ENCODE data around the gene ACOT2.
"Not testable (repeated sequence)": the region's sequence is repeated elsewhere in the genome, so short reads cannot be mapped to it uniquely, and the experiment has no call there.

The ACOT2 gene, protein sequence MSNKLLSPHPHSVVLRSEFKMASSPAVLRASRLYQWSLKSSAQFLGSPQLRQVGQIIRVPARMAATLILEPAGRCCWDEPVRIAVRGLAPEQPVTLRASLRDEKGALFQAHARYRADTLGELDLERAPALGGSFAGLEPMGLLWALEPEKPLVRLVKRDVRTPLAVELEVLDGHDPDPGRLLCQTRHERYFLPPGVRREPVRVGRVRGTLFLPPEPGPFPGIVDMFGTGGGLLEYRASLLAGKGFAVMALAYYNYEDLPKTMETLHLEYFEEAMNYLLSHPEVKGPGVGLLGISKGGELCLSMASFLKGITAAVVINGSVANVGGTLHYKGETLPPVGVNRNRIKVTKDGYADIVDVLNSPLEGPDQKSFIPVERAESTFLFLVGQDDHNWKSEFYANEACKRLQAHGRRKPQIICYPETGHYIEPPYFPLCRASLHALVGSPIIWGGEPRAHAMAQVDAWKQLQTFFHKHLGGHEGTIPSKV

GRCh38 chr14:73569185-73569958 lies at the start of gene ACOT2:
Gene ACOT2 (plus strand): TSS chr14:73569213. CDS start chr14:73569241, 28 bp downstream.
- peak; percentile 71 for DNase-seq

DNA sequence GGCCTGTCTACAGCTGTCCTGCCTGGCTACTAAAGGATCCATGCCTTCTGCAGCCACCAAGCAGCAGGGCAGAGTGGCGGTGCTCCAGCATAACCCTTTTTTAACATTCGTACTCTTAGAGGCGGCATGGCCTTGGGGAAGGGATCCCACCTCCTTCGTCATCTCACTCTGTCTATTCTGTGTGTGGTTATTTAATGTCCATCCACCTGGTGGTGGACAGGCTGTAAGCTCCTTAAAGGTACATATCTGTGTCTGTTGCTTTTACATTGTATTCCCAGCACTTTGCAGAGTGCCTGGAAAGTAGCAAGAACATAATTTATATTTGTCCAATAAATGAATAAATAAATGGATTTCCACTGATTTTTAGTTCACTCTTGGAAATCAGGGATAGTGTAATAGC lies 47.8 kb upstream of the ACOT2 start:
- no peak for DNase-seq

DNA sequence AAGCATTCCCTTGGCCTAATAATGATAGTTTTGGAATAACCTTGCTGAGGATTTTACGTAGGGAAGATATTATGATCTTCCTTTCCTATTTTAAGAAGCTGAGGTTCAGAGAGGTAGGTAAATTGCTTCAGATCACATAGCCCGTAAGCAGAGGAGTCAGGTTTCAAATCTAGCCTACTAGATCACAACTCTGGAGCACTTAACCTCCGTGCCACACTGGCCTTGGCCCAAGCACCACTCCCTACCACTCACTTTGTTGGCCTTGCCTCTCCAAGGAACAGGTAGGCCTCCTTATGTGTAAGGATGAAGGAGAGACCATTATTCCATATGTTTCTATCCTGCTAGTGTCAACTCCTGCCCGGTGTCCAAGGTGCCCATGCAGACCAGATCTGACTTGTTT lies 44.5 kb upstream of the ACOT2 start:
- DNase-seq: no peak

DNA sequence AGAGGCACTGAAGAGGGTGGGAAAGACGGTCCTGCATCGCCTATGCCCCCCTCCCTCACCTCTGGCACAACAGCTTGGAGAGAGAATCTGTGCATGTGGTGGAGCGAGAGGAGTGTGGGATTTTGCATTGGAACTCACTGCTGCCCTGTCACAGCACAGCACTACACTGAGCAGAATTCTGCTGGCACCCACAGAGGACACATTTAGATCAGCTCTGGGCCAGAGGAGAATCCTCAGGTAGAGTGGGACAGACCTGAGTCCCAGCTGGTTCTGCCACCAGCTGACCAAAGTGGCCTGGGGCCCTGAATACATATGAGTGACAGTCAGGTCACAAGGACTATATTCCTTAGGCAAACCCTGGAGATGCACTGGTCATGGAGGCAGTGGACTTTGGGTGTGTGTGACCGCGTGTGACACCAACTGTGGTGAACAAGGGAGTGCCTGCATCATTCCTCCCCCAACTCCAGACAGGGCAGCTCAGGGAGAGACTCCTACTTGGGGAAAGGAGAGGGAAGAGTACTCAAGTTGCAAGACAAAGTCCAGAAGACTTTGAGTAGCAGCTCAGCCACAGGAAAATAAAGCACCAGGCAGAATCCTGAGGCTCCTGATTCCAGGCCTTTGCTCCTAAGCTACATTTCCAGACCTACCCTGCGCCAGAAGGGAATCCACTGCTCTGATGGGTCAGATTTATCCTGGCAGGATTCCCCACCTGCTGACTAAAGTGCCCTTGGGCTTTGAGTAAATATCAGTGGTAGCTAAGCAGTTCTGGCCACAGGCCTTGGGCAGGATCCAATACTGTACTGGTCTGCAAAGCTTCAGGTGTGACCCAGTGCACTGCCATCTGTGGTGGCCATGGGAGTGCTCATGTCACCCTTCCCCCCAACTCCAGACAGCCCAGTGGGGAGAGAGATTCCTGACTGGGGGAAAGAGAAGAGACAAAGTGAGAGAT lies 42.7 kb upstream of the ACOT2 start:
- DNase-seq: no peak

DNA sequence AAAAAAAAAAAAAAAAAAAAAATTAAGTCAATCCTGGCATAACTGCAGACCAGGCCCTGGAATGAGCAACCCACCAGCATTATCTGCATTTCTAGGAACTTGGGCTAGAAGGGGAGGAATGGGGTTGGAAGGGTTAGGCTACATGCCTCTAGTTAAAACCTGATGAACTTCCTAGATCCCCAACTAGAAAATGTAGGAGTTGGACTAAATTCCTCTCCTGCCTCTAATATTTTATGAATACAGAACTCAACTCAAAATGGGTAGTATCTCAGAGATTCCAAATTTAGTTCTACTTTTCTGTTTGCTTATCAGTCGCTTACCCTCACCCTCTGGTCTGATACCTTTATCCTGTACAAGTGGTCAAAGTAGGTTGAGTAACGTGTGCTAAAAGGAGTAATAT lies 39.7 kb upstream of the ACOT2 start:
- DNase-seq: not testable (repeated sequence)

DNA sequence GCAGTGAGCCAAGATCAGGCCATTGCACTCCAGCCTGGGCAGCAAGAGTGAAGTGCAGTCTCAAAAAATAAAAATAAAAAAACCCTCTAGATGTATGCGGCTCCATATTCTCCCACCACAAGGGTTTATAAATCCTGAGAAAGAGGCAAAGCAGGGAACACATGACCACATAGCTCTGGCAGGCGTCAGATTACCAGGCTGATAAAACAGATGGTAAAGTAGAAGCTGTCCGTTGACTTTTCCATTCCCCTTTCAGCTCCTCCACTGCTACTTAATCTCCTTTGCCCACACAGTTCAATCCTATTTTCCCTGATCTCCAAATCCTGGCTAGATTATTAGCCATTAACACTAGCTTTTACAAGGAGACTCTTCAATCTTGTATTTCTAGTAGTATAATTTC lies 37.0 kb upstream of the ACOT2 start:
- DNase-seq: not testable (repeated sequence)

DNA sequence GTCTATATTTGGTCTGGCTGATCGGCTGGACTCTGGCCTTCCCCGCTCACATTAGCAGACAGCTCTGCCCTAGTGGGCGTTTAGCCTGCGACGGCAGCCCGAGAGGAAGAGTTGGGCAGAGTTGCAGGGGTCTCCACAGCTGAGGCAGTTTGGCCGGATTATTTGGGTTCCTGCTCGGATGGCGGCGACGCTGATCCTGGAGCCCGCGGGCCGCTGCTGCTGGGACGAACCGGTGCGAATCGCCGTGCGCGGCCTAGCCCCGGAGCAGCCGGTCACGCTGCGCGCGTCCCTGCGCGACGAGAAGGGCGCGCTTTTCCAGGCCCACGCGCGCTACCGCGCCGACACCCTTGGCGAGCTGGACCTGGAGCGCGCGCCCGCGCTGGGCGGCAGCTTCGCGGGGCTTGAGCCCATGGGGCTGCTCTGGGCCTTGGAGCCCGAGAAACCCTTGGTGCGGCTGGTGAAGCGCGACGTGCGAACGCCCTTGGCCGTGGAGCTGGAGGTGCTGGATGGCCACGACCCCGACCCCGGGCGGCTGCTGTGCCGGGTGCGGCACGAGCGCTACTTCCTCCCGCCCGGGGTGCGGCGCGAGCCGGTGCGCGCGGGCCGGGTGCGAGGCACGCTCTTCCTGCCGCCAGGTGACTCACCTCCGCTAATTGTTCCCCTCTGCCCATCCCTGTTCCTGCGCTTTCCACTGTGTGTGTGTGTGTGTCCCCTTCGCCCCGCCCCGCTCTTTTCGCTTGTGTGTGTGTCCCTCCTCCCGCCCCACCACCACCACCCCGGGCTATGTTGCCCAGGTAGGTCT lies 31.6 kb upstream of the ACOT2 start:
- DNase-seq: not testable (repeated sequence)

GRCh38 chr14:73539017-73539416 lies 30.0 kb upstream of the ACOT2 start:
- DNase-seq: not testable (repeated sequence)

DNA sequence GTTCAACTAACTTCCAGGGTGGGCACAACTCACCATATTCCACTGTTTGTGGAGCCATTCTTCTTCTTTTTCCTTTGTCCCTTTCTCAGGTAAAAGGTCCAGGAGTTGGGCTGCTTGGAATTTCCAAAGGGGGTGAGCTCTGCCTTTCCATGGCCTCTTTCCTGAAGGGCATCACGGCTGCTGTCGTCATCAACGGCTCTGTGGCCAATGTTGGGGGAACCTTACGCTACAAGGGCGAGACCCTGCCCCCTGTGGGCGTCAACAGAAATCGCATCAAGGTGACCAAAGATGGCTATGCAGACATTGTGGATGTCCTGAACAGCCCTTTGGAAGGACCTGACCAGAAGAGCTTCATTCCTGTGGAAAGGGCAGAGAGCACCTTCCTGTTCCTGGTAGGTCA lies 26.1 kb upstream of the ACOT2 start:
- not testable (repeated sequence) for DNase-seq

GRCh38 chr14:73545353-73545752 lies 23.7 kb upstream of the ACOT2 start:
- not testable (repeated sequence) for DNase-seq

DNA sequence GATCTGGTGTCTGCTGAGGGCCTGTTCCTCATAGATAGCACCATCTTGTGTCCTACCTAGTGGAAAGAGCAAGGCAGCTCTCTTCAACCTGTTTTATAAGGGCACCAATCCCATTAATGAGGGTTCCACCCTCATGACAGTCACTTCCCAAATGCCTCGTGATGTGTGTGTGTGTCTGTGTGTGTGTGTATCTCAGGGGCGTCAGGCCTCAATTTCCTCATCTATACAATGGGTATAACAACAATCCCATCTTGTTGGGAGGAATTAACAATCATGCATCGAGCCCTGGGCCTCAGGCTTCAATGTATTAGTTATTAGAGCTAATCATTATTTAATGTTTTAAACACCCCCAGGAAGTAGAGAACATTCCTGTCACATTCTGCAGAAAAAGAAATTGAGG lies 19.9 kb upstream of the ACOT2 start:
- not testable (repeated sequence) for DNase-seq

DNA sequence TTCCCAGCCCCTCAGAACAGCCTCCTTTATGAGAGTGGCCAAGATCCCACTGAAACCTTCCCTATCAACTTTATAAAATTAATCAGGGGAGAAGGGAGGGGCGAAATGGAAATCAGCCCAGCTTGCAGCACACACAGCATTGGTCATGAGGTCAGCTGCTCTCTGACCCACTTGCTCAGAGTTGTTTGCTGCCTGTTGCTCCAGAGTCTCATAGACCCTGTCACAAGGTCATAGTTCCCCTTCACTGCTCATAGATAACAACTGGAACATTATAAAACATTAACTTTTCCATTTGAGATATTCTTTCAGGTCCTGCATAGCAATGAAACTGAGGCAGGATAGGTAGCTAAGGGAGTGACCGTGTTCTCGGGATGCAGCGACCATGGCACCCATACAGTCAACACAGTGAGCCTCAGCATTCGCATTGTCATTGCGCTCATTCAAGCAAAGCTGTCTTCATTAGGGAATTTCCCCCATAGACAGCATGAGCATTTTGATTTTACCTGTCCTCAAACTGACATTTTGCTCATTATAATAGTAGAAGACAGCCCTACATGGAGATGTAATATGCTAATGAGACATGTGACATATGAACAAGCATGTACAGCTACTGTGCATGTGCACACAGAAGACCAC lies 19.0 kb upstream of the ACOT2 start:
- not testable (repeated sequence) for DNase-seq

DNA sequence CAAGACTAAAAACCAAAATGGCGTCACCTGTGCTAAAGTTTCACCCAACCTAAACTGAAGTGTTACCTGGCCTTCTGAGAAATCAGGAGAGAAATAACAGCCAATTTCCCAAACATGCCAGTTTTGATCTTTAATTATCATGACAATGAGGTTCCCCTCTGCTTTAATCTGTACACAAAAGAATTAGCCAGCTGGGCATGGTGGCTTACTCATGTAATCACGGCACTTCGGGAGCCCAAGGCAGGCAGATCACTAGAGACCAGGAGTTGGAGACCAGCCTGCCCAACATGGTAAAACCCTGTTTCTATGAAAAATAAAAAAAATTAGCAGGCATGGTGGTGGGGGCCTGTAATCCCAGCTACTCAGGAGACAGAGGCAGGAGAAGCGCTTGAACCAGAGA lies 15.2 kb upstream of the ACOT2 start:
- no peak for DNase-seq

- DNase-seq: not testable (repeated sequence)
Measured at GRCh38 chr14:73557201-73557600, 11.8 kb upstream of the ACOT2 start.

- not testable (repeated sequence) for DNase-seq
Measured at GRCh38 chr14:73558238-73558637, 10.8 kb upstream of the ACOT2 start.

GRCh38 chr14:73562256-73562655 lies 6.8 kb upstream of the ACOT2 start:
- DNase-seq: not testable (repeated sequence)

DNA sequence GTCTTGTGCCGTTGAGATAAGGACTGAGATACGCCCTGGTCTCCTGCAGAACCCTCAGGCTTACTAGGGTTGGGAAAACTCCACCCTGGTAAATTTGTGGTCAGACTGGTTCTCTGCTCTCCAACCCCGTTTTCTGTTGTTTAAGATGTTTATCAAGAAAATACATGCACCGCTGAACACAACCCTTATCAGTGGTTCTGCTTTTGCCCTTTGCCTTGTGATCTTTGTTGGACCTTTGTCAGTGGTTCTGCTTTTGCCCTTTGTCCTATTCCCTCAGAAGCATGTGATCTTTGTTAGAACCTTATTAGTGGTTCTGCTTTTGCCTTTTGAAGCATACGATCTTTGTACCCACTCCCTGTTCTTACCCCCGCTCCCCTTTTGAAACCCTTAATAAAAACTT lies 6.3 kb upstream of the ACOT2 start:
- not testable (repeated sequence) for DNase-seq

GRCh38 chr14:73566431-73566830 lies 2.6 kb upstream of the ACOT2 start:
- DNase-seq: not testable (repeated sequence)

DNA sequence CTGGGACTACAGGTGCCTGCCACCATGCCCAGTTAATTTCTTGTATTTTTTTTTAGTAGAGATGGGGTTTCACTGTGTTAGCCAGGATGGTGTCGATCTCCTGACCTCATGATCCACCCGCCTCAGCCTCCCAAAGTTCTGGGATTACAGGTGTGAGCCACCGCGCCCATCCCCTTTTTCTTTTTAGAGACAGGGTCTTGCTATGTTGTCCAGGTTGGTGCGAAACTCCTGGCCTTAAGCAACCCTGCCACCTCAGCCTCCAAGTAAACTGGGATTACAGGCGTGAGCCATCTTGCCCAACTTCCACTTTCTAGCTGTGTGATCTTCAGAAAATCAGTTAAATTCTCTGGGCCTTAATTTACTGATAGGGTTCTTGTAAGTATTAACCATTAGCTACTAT lies 2.1 kb upstream of the ACOT2 start:
- DNase-seq: not testable (repeated sequence)

DNA sequence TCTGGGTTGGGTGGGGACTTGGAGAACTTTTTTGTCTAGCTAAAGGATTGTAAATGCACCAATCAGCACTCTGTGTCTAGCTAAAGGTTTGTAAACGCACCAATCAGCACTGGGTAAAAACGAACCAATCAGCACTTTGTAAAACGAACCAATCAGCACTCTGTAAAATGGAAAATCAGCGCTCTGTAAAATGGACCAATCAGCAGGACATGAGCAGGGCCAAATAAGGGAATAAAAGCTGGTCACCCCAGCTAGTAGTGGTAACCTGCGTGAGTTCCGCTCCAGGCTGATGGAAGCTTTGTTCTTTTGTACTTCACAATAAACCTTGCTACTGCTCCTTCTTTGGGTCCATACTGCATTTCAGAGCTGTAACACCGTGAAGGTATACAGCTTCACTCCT lies 1.7 kb upstream of the ACOT2 start:
- DNase-seq: no peak

All from NCI-H446 treated with DMSO at 0.1 percent for 48 hours (cell line).